Right atrium auricular region (tissue), 2 donors: ENCODE data around the gene USP49. TPM values are rescaled to one million over a fixed set of nuclear protein-coding genes. Genes with fewer than 3 reads are reported as not detected.

Source experiments
- DNase-seq: peaks from one replicate; pipeline ENCODE4 v3.0.0-alpha.2; 2019; ENCODE audit warnings: low spot score
- H3K27ac ChIP-seq, 2 donors: fragments of 200-600 bp; sonication (generic); 1 replicate in 1 of 2; 2 replicates in 1 of 2; pipeline ENCODE4 v1.5.1; 2016 to 2019
- H3K27me3 ChIP-seq, 2 donors: fragments of 200-600 bp; sonication (generic); one replicate each; pipeline versions ENCODE4 v1.5.1 to v1.6.0; 2017 to 2019
- H3K36me3 ChIP-seq: fragments of 200-600 bp; sonication (generic); one replicate; pipeline ENCODE4 v1.5.1; 2016
- H3K4me1 ChIP-seq, 2 donors: fragments of 200-600 bp; sonication (generic); one replicate each; pipeline versions ENCODE4 v1.5.1 to v1.6.0; 2017 to 2019
- H3K4me3 ChIP-seq, 2 donors: fragments of 200-600 bp; sonication (generic); 1 replicate in 1 of 2; 2 replicates in 1 of 2; pipeline ENCODE4 v1.5.1; 2017 to 2019; ENCODE audit warnings: mild to moderate bottlenecking in 1 of 2, moderate library complexity in 1 of 2
- H3K9me3 ChIP-seq, 2 donors: fragments of 200-600 bp; sonication (generic); one replicate each; pipeline ENCODE4 v1.5.1; 2019
- CTCF ChIP-seq, 2 donors: fragments of 200-600 bp; sonication (generic); IDR thresholded peaks; one replicate each; pipeline ENCODE4 v1.5.1; 2019; ENCODE audit warnings: antibody characterized with exemption in 2 of 2
- total RNA-seq, 2 donors: library from RNA; depleted of rRNA; stranded (reverse); fragments of >200 nt; gene quantifications; one replicate each; pipeline ENCODE4 v1.1.0, GENCODE V29; 2016

USP49 gene
- total RNA-seq, 2 donors from 2014 or later = 1.3 to 1.7 TPM

GRCh38 chr6:41920921-41921711 lies 25.9 kb upstream of the USP49 start, which contains the start of the genes BYSL and MED20:
Gene BYSL, plus strand, starts transcription at chr6:41921499. Its CDS starts 64 bp downstream, at chr6:41921563.
Gene MED20, minus strand, starts transcription at chr6:41921139. Its CDS starts 121 bp downstream, at chr6:41921018.
- H3K9me3 ChIP-seq = no peaks in the 10 kb centered on the region
- peak within 1 kb of the TSS; percentile 97 to 98 for H3K27ac ChIP-seq
- peaks cover 2% of the 10 kb centered on the region for H3K36me3 ChIP-seq
- peak; percentile 93 for DNase-seq
- H3K4me3 ChIP-seq = peak within 1 kb of the TSS; percentile 69 to 86
- peaks cover 0 to 42% of the 10 kb centered on the region in 2 donors for H3K4me1 ChIP-seq
- no peaks in the 10 kb centered on the region for H3K27me3 ChIP-seq
- peak; percentile 93 to 99 for TF ChIP-seq CTCF (IDR thresholded peaks at IDR 0.05)

- Histone ChIP-seq H3K36me3 (peaks cover 34% of the 10 kb centered on the region), H3K4me1 (peaks cover 0 to 32% of the 10 kb centered on the region in 2 donors)
Measured at GRCh38 chr6:41917528-41917927, 22.4 kb upstream of the USP49 start.

GRCh38 chr6:41914869-41915530 lies 19.8 kb upstream of the USP49 start:
- no peak overlapping the region for H3K27ac ChIP-seq
- DNase-seq = no peak
- no peak overlapping the region for H3K4me3 ChIP-seq
- H3K4me1 ChIP-seq = peaks cover 0 to 17% of the 10 kb centered on the region in 2 donors
- peaks cover 36% of the 10 kb centered on the region for H3K36me3 ChIP-seq
- no peaks in the 10 kb centered on the region for H3K9me3 ChIP-seq
- no peak for TF ChIP-seq CTCF (IDR thresholded peaks at IDR 0.05)
- no peaks in the 10 kb centered on the region for H3K27me3 ChIP-seq

More at GRCh38 chr6:41917528-41917927, 22.4 kb upstream of the USP49 start:
- H3K9me3 ChIP-seq = no peaks in the 10 kb centered on the region
- peak overlapping the region in 1 of 2 donors; percentile 33 for H3K27ac ChIP-seq
- no peak for DNase-seq
- TF ChIP-seq CTCF (IDR thresholded peaks at IDR 0.05) = no peak
- H3K27me3 ChIP-seq = no peaks in the 10 kb centered on the region
- no peak overlapping the region for H3K4me3 ChIP-seq

GRCh38 chr6:41914343-41914742 lies 19.2 kb upstream of the USP49 start:
- DNase-seq = no peak
- no peaks in the 10 kb centered on the region for H3K27me3 ChIP-seq
- peaks cover 0 to 10% of the 10 kb centered on the region in 2 donors for H3K4me1 ChIP-seq
- no peak for TF ChIP-seq CTCF (IDR thresholded peaks at IDR 0.05)
- no peaks in the 10 kb centered on the region for H3K9me3 ChIP-seq
- no peak overlapping the region for H3K4me3 ChIP-seq
- H3K27ac ChIP-seq = no peak overlapping the region
- H3K36me3 ChIP-seq = peaks cover 36% of the 10 kb centered on the region

- TF ChIP-seq CTCF (IDR thresholded peaks at IDR 0.05) = no peak
- Histone ChIP-seq H3K4me3 (no peak overlapping the region), H3K27ac (no peak overlapping the region), H3K9me3 (no peaks in the 10 kb centered on the region), H3K36me3 (peaks cover 52% of the 10 kb centered on the region), H3K4me1 (no peaks in the 10 kb centered on the region), H3K27me3 (no peaks in the 10 kb centered on the region)
- no peak for DNase-seq
Measured at GRCh38 chr6:41909727-41910126, 14.6 kb upstream of the USP49 start.
